ENCODE measurements around the gene PCMT1. TPM values are rescaled to one million over a fixed set of nuclear protein-coding genes. Genes with fewer than 3 reads are reported as not detected.
A peak's percentile ranks its signal among the peaks of the same experiment; 100 is the strongest.
"Not testable (repeated sequence)": the region's sequence is repeated elsewhere in the genome, so short reads cannot be mapped to it uniquely, and the experiment has no call there.

Gene PCMT1
- total RNA-seq, 1 donor from 2014 or later, result 112 TPM

- Mint-ChIP-seq H3K4me1 (ENCODE audit: low read depth) (peaks cover 20% of the 10 kb centered on the region), H3K4me3 (ENCODE audit: low read depth) (no peak overlapping the region), H3K27me3 (ENCODE audit: low read depth) (no peaks in the 10 kb centered on the region), H3K9me3 (no peaks in the 10 kb centered on the region), H3K27ac (peak overlapping the region; percentile 58), H3K36me3 (ENCODE audit: low read depth) (peaks cover 61% of the 10 kb centered on the region)
- no peak for DNase-seq (ENCODE audit: low spot score)
- intact Hi-C loops (cut with micrococcal nuclease), result loop anchor here (10.0 kb wide), 1 partner anchor 197 kb away; the partner anchor contains the start of gene RAET1G
Measured at GRCh38 chr6:149727793-149728498, 21.6 kb upstream of the PCMT1 start.

GRCh38 chr6:149728499-149729234 lies 20.9 kb upstream of the PCMT1 start:
- H3K27me3 Mint-ChIP-seq (ENCODE audit: low read depth), result no peaks in the 10 kb centered on the region
- peak overlapping the region; percentile 45 for H3K4me3 Mint-ChIP-seq (ENCODE audit: low read depth)
- peaks cover 64% of the 10 kb centered on the region for H3K36me3 Mint-ChIP-seq (ENCODE audit: low read depth)
- peak overlapping the region; percentile 58 for H3K27ac Mint-ChIP-seq
- intact Hi-C loops (cut with micrococcal nuclease), result loop anchor here (10.0 kb wide), 1 partner anchor 196 kb away; the partner anchor contains the start of gene RAET1G
- no peak for DNase-seq (ENCODE audit: low spot score)
- peaks cover 19% of the 10 kb centered on the region for H3K4me1 Mint-ChIP-seq (ENCODE audit: low read depth)
- H3K9me3 Mint-ChIP-seq, result no peaks in the 10 kb centered on the region

GRCh38 chr6:149729824-149730223 lies 19.7 kb upstream of the PCMT1 start:
- Mint-ChIP-seq H3K27ac (no peak overlapping the region), H3K9me3 (no peaks in the 10 kb centered on the region), H3K4me3 (ENCODE audit: low read depth) (no peak overlapping the region), H3K4me1 (ENCODE audit: low read depth) (peaks cover 17% of the 10 kb centered on the region), H3K36me3 (ENCODE audit: low read depth) (peaks cover 61% of the 10 kb centered on the region), H3K27me3 (ENCODE audit: low read depth) (no peaks in the 10 kb centered on the region)
- intact Hi-C loops (cut with micrococcal nuclease), result loop anchor here (10.0 kb wide), 1 partner anchor 195 kb away; the partner anchor contains the start of gene RAET1G
- DNase-seq (ENCODE audit: low spot score), result no peak

- no peak overlapping the region for H3K4me3 Mint-ChIP-seq (ENCODE audit: low read depth)
Measured at GRCh38 chr6:149733089-149733720, 16.3 kb upstream of the PCMT1 start.

GRCh38 chr6:149734915-149735314 lies 14.6 kb upstream of the PCMT1 start:
- peaks cover 55% of the 10 kb centered on the region for H3K36me3 Mint-ChIP-seq (ENCODE audit: low read depth)
- H3K27ac Mint-ChIP-seq, result no peak overlapping the region
- intact Hi-C loops (cut with micrococcal nuclease), result no loop called here
- no peak for DNase-seq (ENCODE audit: low spot score)
- H3K9me3 Mint-ChIP-seq, result no peaks in the 10 kb centered on the region
- no peaks in the 10 kb centered on the region for H3K4me1 Mint-ChIP-seq (ENCODE audit: low read depth)
- no peak overlapping the region for H3K4me3 Mint-ChIP-seq (ENCODE audit: low read depth)
- H3K27me3 Mint-ChIP-seq (ENCODE audit: low read depth), result no peaks in the 10 kb centered on the region

More at GRCh38 chr6:149733089-149733720, 16.3 kb upstream of the PCMT1 start:
- Mint-ChIP-seq H3K9me3 (no peaks in the 10 kb centered on the region), H3K36me3 (ENCODE audit: low read depth) (peaks cover 62% of the 10 kb centered on the region), H3K27me3 (ENCODE audit: low read depth) (no peaks in the 10 kb centered on the region), H3K27ac (no peak overlapping the region), H3K4me1 (ENCODE audit: low read depth) (peaks cover 12% of the 10 kb centered on the region)
- intact Hi-C loops (cut with micrococcal nuclease), result no loop called here
- DNase-seq (ENCODE audit: low spot score), result no peak

- H3K36me3 Mint-ChIP-seq (ENCODE audit: low read depth), result peaks cover 38% of the 10 kb centered on the region
Measured at GRCh38 chr6:149745252-149745651, 4.3 kb upstream of the PCMT1 start.

GRCh38 chr6:149746147-149746946 lies 3.2 kb upstream of the PCMT1 start, which contains the start of gene NUP43:
Gene NUP43 (minus strand): TSS chr6:149746529. CDS start chr6:149746495, 34 bp downstream.
- intact Hi-C loops (cut with micrococcal nuclease), result loop anchor here (1.0 to 5.0 kb wide), 4 partner anchors 28 to 259 kb away; partner anchors contain the start of genes LATS1 and ZC3H12D
- peak within 1 kb of the TSS; percentile 92 for H3K27ac Mint-ChIP-seq

More at GRCh38 chr6:149745252-149745651, 4.3 kb upstream of the PCMT1 start:
- intact Hi-C loops (cut with micrococcal nuclease), result loop anchor here (1.0 to 5.0 kb wide), 3 partner anchors 37 to 258 kb away; partner anchors contain the start of genes KATNA1 and ZC3H12D
- Mint-ChIP-seq H3K4me3 (ENCODE audit: low read depth) (peak overlapping the region; percentile 99), H3K27ac (peak overlapping the region; percentile 92), H3K4me1 (ENCODE audit: low read depth) (peaks cover 19% of the 10 kb centered on the region)
- not testable (repeated sequence) for DNase-seq (ENCODE audit: low spot score); H3K9me3 Mint-ChIP-seq; H3K27me3 Mint-ChIP-seq (ENCODE audit: low read depth)

GRCh38 chr6:149749082-149749593 lies 403 bp upstream of the PCMT1 start:
- Mint-ChIP-seq H3K4me3 (ENCODE audit: low read depth) (peak overlapping the region; percentile 91), H3K4me1 (ENCODE audit: low read depth) (peaks cover 34% of the 10 kb centered on the region), H3K36me3 (ENCODE audit: low read depth) (peaks cover 15% of the 10 kb centered on the region), H3K27ac (peak overlapping the region; percentile 89)
- intact Hi-C loops (cut with micrococcal nuclease), result loop anchor here (1.0 to 5.0 kb wide), 3 partner anchors 33 to 262 kb away; partner anchors contain the start of genes GINM1 and ZC3H12D
- not testable (repeated sequence) for DNase-seq (ENCODE audit: low spot score); H3K27me3 Mint-ChIP-seq (ENCODE audit: low read depth); H3K9me3 Mint-ChIP-seq

More at GRCh38 chr6:149746147-149746946, 3.2 kb upstream of the PCMT1 start, which contains the start of gene NUP43:
- Mint-ChIP-seq H3K36me3 (ENCODE audit: low read depth) (peaks cover 32% of the 10 kb centered on the region), H3K27me3 (ENCODE audit: low read depth) (no peaks in the 10 kb centered on the region), H3K9me3 (no peaks in the 10 kb centered on the region), H3K4me1 (ENCODE audit: low read depth) (peaks cover 25% of the 10 kb centered on the region), H3K4me3 (ENCODE audit: low read depth) (peak within 1 kb of the TSS; percentile 99)
- peak; percentile 90 for DNase-seq (ENCODE audit: low spot score)

GRCh38 chr6:149750136-149750609 lies 632 bp downstream of the PCMT1 start:
- peaks cover 34% of the 10 kb centered on the region for H3K4me1 Mint-ChIP-seq (ENCODE audit: low read depth)
- no peaks in the 10 kb centered on the region for H3K9me3 Mint-ChIP-seq
- peak; percentile 55 for DNase-seq (ENCODE audit: low spot score)
- peak overlapping the region; percentile 91 for H3K4me3 Mint-ChIP-seq (ENCODE audit: low read depth)
- H3K27ac Mint-ChIP-seq, result peak overlapping the region; percentile 84
- intact Hi-C loops (cut with micrococcal nuclease), result loop anchor here (2.0 kb wide), 1 partner anchor 101 kb away; the partner anchor contains the start of gene KATNA1
- peaks cover 15% of the 10 kb centered on the region for H3K36me3 Mint-ChIP-seq (ENCODE audit: low read depth)
- H3K27me3 Mint-ChIP-seq (ENCODE audit: low read depth), result no peaks in the 10 kb centered on the region

GRCh38 chr6:149751239-149751638 lies 1.7 kb downstream of the PCMT1 start:
- DNase-seq (ENCODE audit: low spot score), result no peak
- Mint-ChIP-seq H3K27me3 (ENCODE audit: low read depth) (no peaks in the 10 kb centered on the region), H3K36me3 (ENCODE audit: low read depth) (peaks cover 15% of the 10 kb centered on the region), H3K4me3 (ENCODE audit: low read depth) (peak overlapping the region; percentile 91), H3K27ac (no peak overlapping the region), H3K9me3 (no peaks in the 10 kb centered on the region), H3K4me1 (ENCODE audit: low read depth) (peaks cover 34% of the 10 kb centered on the region)
- intact Hi-C loops (cut with micrococcal nuclease), result loop anchor here (2.0 kb wide), 1 partner anchor 102 kb away; the partner anchor contains the start of gene KATNA1

- not testable (repeated sequence) for DNase-seq (ENCODE audit: low spot score); H3K27ac Mint-ChIP-seq; H3K27me3 Mint-ChIP-seq (ENCODE audit: low read depth); H3K9me3 Mint-ChIP-seq
- peak overlapping the region; percentile 39 for H3K4me3 Mint-ChIP-seq (ENCODE audit: low read depth)
- intact Hi-C loops (cut with micrococcal nuclease), result loop anchor here (2.0 kb wide), 1 partner anchor 103 kb away; the partner anchor contains the start of gene KATNA1
- peaks cover 28% of the 10 kb centered on the region for H3K4me1 Mint-ChIP-seq (ENCODE audit: low read depth)
- peaks cover 15% of the 10 kb centered on the region for H3K36me3 Mint-ChIP-seq (ENCODE audit: low read depth)
Measured at GRCh38 chr6:149751920-149752319, 2.4 kb downstream of the PCMT1 start.

Data from activated T-helper 2 cell treated with anti-CD3 and anti-CD28 coated beads, Interferon-gamma antibody, Interleukin-2, Interleukin-4, amounts not matched to agents 10 μg/mL and 5 μg/mL and 100 μg/mL, durations not matched to agents 14 hours and 24 hours and 36 hours (primary cell).